HG02763 (cell line): ENCODE results near the gene TIMM17A.
A peak's percentile ranks its signal among the peaks of the same experiment; 100 is the strongest.
"Not testable (repeated sequence)": the region's sequence is repeated elsewhere in the genome, so short reads cannot be mapped to it uniquely, and the experiment has no call there.

Experiments
- ATAC-seq: cut with Tn5 transposase; IDR thresholded peaks from one replicate; pipeline ENCODE4 v1.9.1; 2021; ENCODE audit warnings: mild to moderate bottlenecking, moderate library complexity; ENCODE audit not compliant: unreplicated experiment

TIMM17A gene

DNA sequence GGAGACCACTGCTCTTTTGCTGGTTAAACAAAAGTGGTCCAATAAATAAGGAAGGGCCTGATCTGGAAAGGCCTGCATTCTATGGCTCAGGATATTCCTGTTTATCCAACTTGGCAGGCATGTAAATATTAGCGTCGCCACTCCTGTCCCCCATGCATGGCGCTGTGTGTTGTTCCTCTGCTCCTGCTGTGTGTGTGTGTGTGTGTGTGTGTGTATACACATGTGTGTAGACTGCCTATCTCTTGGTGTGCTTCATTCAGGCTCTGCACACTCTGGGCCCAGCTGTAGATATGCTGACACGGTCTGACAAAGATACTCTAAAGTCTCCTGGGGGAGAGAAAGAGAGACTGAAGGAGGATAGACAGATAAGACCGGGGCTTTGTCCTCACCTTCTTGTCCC lies 15.7 kb upstream of the TIMM17A start:
- ATAC-seq = no peak

DNA sequence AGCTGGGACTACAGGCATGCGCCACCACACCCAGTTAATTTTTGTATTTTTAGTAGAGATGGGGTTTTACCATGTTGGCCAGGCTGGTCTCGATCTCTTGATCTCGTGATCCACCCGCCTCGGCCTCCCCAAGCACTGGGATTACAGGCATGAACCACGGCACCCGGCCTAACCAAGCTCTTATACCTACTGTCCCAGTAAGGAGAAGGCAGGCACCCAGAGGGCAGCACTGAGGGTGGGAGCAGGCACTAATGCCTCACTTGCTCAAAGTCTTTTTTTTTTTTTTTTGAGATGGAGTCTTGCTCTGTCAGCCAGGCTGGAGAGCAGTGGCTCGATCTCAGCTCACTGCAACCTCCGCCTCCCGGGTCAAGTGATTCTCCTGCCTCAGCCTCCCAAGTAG lies 15.0 kb upstream of the TIMM17A start:
- ATAC-seq = not testable (repeated sequence)

- ATAC-seq = no peak
Observed at GRCh38 chr1:201941420-201942128, 13.7 kb upstream of the TIMM17A start.

GRCh38 chr1:201942129-201942495 lies 13.2 kb upstream of the TIMM17A start:
- no peak for ATAC-seq

- no peak for ATAC-seq
Observed at GRCh38 chr1:201944002-201944401, 11.3 kb upstream of the TIMM17A start.

GRCh38 chr1:201944639-201945038 lies 10.7 kb upstream of the TIMM17A start:
- ATAC-seq = no peak

DNA sequence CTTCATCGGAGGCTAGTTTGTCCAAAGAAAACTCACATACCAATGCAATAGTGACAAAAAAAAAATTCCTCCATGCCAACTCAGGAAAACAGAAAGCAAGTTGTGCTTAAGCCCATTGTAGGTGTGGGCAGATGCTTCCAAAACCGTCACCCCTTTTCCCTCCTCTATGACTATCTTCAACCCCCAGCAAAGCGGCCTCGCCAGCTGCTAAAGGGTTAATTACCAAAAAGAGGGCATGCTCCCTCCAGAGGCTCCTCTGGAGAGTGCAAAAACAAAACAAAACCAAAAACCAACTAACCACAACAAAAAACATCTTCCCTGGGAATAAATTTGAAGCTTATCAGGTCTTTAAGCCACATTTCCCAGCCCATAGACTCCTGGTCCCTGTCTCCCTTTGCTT lies 10.1 kb upstream of the TIMM17A start:
- no peak for ATAC-seq

- no peak for ATAC-seq
Observed at GRCh38 chr1:201945863-201946223, 9.5 kb upstream of the TIMM17A start.

- no peak for ATAC-seq
Observed at GRCh38 chr1:201946224-201946908, 8.9 kb upstream of the TIMM17A start, which contains the start of gene LMOD1. TSS of gene LMOD1 (minus strand) at chr1:201946548. CDS start at chr1:201946340, 208 bp downstream.

DNA sequence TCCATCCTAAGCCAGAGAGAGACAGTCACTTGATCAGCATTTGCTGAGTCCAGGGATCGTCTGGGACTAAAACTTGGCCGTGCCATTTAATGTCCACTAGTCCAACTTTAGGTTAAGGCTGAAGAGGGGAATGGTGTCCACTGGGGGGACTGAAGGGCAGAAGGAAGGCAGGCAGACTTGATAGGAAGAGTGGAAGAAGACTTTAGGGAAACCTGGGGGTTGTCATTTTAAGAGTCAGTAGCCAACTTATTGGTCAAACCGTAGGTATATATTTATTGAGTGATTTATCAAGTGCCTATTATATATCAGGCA lies 7.7 kb upstream of the TIMM17A start:
- no peak for ATAC-seq

- no peak for ATAC-seq
Observed at GRCh38 chr1:201949491-201949890, 5.8 kb upstream of the TIMM17A start.

DNA sequence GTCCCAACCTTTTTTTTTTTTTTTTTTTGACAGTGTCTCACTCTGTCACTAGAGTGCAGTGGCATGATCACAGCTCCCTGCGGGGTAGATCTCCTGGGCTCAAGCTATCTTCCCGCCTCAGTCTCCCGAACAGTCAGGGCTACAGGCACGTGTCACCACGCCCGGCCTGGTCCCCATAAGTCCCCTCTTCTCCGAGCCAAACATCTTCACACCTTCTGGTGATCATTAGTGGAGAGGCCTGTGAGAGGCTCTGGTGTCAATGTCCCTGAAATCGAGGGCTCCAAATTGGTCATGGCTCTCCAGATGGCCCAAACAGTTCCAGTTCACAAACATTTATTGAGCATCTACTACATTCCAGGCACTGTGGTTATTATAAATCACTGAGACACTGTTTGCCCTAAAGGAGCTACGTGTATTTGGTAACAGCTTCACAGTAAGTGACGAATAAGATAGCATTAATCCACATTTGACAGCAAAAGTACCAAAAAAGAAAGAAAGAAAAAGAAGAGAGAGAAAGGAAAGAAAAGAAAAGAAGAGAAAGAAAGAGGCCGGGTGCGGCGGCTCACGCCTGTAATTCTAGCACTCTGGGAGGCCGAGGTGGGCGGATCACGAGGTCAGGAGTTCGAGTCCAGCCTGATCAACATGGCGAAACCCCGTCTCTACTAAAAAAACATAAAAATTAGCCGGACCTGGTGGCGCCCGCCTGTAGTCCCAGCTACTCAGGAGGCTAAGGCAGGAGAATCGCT lies 867 bp upstream of the TIMM17A start:
- ATAC-seq = no peak

GRCh38 chr1:201955729-201956143 lies 433 bp downstream of the TIMM17A start:
- peak; percentile 24 for ATAC-seq

DNA sequence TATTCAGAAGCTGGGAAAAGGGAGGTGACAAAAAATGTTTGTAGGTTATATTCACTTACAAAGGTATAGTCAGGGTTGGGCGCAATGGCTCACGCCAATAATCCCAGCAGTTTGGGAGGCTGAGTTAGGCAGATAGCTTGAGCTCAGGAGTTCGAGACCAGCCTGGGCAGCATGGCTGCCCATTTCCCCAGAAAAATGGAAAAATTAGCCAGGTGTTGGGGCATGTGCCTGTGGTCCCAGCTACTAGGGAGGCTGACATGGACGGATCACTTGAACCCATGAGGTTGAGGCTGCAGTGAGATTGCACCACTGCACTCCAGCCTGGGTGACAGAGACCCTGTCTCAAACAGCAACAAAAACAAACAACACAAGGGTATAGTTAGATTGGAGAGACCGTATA lies 3.0 kb downstream of the TIMM17A start:
- no peak for ATAC-seq

GRCh38 chr1:201962382-201962781 lies 7.1 kb downstream of the TIMM17A start:
- ATAC-seq = not testable (repeated sequence)

DNA sequence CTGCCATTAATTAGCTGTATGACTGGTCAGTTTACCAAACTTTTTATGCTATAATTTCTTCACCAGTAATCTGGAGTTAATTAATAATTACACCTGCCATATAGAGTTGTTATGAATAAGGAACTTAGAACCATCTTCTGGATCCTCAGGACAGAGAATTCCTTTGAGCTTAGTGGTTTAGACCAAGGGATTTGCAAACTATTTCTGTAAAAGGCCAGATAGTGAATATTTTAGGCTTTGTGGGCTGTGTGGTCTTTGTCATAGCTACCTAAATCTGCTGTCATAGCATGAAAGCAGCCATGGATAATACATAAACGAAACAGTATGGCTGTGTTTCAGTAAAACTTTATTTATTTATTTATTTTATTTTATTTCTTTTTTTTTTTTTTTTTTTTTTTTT lies 9.0 kb downstream of the TIMM17A start:
- ATAC-seq = no peak

GRCh38 chr1:201966171-201966570 lies 10.9 kb downstream of the TIMM17A start:
- ATAC-seq = no peak

- ATAC-seq = no peak
Observed at GRCh38 chr1:201968202-201968925, 13.1 kb downstream of the TIMM17A start.

DNA sequence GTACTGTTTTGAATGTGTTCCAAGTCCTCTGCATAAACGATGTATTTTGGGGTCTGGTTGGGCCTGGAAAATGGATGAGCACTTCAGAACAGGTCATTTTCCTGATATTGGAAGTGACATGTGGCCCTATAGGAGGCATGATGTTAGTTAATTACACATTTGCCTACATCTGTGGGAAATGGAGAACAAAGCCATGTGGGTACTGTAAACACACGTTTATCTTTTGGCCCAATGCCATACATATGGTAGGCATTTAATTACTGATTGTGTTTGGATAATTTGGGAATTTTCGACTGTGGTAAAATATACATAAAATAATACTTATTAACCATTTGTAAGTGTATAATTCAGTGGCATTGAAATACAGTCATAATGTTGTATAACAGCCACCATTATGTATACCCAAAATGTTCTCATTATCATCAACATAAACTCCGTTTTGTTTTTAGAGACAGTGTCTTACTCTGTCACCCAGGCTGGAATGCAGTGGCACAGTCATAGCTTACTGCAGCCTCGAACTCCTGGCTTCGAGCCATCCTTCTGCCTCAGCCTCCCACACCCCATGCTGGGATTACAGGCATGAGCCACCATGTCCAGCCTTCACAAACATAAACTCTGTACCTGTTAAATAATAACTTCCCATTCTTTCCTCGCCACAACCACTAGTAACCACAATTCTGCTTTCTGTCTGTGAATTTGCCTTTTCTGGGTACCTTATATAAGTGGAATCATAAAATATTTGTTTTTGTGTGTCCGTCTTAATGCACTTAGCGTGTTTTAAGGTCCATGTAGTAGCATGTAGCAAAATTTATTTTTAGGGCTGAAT lies 15.2 kb downstream of the TIMM17A start:
- no peak for ATAC-seq

- no peak for ATAC-seq
Observed at GRCh38 chr1:201982082-201982622, 26.8 kb downstream of the TIMM17A start.
